ENCODE data around the gene DCLK1. TPM values are rescaled to one million over a fixed set of nuclear protein-coding genes. Genes with fewer than 3 reads are reported as not detected.

DCLK1 gene
- total RNA-seq, 2 donors from 2014 or later = 2.6 to 8.6 TPM

DNA sequence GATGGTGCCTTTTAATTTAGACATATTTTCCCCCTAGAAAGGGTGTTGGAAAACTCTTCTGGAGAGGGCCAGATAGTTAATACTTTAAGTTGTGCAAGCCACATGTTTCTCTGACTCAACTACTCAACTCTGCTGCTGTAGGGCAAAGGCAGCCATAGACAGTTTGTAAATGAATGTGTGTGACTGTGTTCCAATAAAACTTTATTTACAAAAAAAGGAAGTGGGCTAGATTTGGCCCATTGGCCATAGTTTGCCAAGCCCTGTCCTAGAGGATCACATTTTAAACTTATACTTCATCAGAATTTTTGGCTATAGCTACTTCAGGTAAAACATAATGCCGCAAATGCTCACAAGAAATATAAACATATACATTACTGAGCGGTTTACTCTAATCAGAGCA lies 348.4 kb downstream of the DCLK1 start:
- H3K36me3 ChIP-seq (replicated peaks in 1 of 2; ENCODE audit: insufficient read depth in 1 of 2, low read depth in 2 of 2) = no peaks in the 10 kb centered on the region
- intact Hi-C loops (cut with DNase I) = no loop called here
- WGBS, 2 donors = 91 to 96% methylated on average over 2 of the region's 2 CpGs
- H3K27ac ChIP-seq = no peak overlapping the region
- ATAC-seq (no peak), DNase-seq (no peak)
- no peaks in the 10 kb centered on the region for H3K27me3 ChIP-seq
- no peak for TF ChIP-seq POLR2A (IDR thresholded peaks at IDR 0.05)
- TF ChIP-seq, protein P1, sequence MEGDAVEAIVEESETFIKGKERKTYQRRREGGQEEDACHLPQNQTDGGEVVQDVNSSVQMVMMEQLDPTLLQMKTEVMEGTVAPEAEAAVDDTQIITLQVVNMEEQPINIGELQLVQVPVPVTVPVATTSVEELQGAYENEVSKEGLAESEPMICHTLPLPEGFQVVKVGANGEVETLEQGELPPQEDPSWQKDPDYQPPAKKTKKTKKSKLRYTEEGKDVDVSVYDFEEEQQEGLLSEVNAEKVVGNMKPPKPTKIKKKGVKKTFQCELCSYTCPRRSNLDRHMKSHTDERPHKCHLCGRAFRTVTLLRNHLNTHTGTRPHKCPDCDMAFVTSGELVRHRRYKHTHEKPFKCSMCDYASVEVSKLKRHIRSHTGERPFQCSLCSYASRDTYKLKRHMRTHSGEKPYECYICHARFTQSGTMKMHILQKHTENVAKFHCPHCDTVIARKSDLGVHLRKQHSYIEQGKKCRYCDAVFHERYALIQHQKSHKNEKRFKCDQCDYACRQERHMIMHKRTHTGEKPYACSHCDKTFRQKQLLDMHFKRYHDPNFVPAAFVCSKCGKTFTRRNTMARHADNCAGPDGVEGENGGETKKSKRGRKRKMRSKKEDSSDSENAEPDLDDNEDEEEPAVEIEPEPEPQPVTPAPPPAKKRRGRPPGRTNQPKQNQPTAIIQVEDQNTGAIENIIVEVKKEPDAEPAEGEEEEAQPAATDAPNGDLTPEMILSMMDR (IDR thresholded peaks at IDR 0.05) = no peak
- H3K4me3 ChIP-seq = no peak overlapping the region
- H3K4me1 ChIP-seq = peaks cover 5% of the 10 kb centered on the region
- H3K9me3 ChIP-seq = no peaks in the 10 kb centered on the region

DNA sequence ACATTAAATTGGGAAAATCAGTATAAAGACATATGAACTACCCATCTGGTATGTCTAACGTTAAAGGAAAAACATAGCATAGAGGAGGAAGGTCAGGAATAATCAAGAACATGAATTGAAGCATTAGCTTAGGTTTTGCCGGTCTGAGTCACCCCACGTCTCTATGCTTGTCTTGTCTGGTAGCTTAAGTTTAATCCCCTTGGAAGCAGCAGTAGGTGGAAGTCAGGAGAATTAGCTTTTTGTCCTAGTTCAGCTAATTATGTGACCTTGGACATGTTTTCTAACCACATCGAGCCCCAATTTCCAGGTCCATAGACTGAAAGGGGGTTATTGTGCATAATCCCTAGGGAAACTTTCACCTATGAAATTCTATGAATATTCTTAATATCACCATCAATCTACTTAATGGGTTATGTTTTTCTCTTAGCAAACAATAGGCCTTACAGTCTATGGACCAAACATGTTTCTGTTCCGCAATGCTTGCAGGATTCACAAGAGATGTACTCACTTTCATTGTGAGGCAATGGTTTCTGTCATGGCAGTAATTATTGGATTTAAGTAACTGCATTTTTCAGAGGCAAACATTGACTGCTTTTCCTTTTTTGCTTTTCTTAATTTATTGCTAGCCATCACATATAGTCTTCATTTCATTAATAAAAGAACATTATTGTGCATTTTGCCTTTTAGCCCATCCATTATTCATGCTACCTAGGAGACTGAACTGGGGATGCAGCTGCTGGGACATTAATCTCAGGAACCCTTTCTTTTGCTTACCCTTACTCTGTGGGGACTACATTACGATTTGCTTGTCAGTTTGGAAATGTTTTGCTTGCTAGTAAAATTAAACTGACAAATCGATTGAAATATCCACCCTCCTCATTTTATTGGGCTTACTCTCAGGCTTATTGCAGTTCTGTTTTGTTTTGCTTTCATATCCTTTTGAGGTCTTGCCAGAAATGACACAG lies 349.9 kb downstream of the DCLK1 start:
- DNase-seq (no peak), ATAC-seq (no peak)
- intact Hi-C loops (cut with DNase I) = no loop called here
- no peak overlapping the region for H3K27ac ChIP-seq
- no peaks in the 10 kb centered on the region for H3K4me1 ChIP-seq
- 53 to 60% methylated on average over 7 of the region's 7 CpGs for WGBS, 2 donors
- TF ChIP-seq POLR2A (IDR thresholded peaks at IDR 0.05) = no peak
- TF ChIP-seq, protein P1 (IDR thresholded peaks at IDR 0.05) = no peak
- no peaks in the 10 kb centered on the region for H3K36me3 ChIP-seq (replicated peaks in 1 of 2; ENCODE audit: insufficient read depth in 1 of 2, low read depth in 2 of 2)
- no peak overlapping the region for H3K4me3 ChIP-seq
- no peaks in the 10 kb centered on the region for H3K27me3 ChIP-seq
- no peaks in the 10 kb centered on the region for H3K9me3 ChIP-seq

DNA sequence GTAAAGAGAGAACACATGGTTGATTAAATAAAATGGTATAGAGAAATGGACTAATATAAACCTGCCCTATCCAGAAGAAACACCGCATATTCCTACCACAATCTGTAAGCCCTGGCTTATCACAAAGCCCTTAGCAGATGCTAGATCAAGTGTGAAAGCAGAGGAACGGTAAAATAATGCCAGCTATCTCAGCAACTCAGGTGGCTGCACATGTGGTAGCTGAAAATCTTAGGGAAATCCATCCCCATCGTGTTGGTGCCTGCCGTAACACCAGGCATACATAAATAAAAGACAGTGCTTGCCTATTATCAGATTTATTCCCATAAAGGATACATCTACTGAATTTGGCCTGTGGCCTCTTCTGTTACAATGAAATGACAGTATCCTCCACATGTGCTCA lies 350.6 kb downstream of the DCLK1 start:
- DNase-seq (no peak), ATAC-seq (no peak)
- Histone ChIP-seq H3K27me3 (no peaks in the 10 kb centered on the region), H3K4me3 (no peak overlapping the region), H3K27ac (no peak overlapping the region), H3K9me3 (no peaks in the 10 kb centered on the region), H3K36me3 (replicated peaks in 1 of 2; ENCODE audit: insufficient read depth in 1 of 2, low read depth in 2 of 2) (no peaks in the 10 kb centered on the region), H3K4me1 (no peaks in the 10 kb centered on the region)
- 68 to 71% methylated on average over 4 of the region's 4 CpGs for WGBS, 2 donors
- TF ChIP-seq, protein P1 (IDR thresholded peaks at IDR 0.05) = no peak
- TF ChIP-seq POLR2A (IDR thresholded peaks at IDR 0.05) = no peak
- intact Hi-C loops (cut with DNase I) = no loop called here

DNA sequence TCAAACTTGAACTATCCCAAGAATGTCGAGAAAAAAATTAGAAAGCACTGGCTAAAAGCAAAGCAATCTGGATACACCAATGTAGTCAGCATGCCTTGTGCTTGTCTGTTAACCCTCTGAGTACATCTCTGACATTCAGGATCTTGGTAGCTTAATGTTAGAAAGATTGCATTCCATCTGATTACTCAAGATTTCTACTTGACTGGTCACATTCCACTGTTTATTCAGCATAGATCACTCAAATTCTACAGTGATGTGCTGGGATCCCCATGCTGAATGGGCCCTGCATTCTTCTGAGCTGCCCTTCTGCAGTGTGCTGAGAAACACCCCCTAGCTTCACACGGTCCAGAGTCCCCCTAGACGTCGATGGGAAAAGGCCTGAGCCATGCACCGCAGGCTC lies 359.3 kb downstream of the DCLK1 start:
- ATAC-seq = no peak
- 19% methylated on average over 5 of the region's 5 CpGs for WGBS, 2 donors
- no peak overlapping the region for H3K27ac ChIP-seq
- no peak for TF ChIP-seq POLR2A (IDR thresholded peaks at IDR 0.05)
- TF ChIP-seq, protein P1 (IDR thresholded peaks at IDR 0.05) = no peak
- H3K4me3 ChIP-seq = no peak overlapping the region
- no peak for DNase-seq
- no peaks in the 10 kb centered on the region for H3K4me1 ChIP-seq
- no peaks in the 10 kb centered on the region for H3K36me3 ChIP-seq (replicated peaks in 1 of 2; ENCODE audit: insufficient read depth in 1 of 2, low read depth in 2 of 2)
- H3K9me3 ChIP-seq = no peaks in the 10 kb centered on the region
- no peaks in the 10 kb centered on the region for H3K27me3 ChIP-seq
- intact Hi-C loops (cut with DNase I) = no loop called here

Data from body of pancreas (tissue), 4 donors.